Measurements from ENCODE around the gene P2RY8. TPM values are rescaled to one million over a fixed set of nuclear protein-coding genes. Genes with fewer than 3 reads are reported as not detected.
"Not testable (repeated sequence)": the region's sequence is repeated elsewhere in the genome, so short reads cannot be mapped to it uniquely, and the experiment has no call there.

Gene P2RY8
- total RNA-seq, 1 donor from 2014 or later: 19.5 TPM

DNA sequence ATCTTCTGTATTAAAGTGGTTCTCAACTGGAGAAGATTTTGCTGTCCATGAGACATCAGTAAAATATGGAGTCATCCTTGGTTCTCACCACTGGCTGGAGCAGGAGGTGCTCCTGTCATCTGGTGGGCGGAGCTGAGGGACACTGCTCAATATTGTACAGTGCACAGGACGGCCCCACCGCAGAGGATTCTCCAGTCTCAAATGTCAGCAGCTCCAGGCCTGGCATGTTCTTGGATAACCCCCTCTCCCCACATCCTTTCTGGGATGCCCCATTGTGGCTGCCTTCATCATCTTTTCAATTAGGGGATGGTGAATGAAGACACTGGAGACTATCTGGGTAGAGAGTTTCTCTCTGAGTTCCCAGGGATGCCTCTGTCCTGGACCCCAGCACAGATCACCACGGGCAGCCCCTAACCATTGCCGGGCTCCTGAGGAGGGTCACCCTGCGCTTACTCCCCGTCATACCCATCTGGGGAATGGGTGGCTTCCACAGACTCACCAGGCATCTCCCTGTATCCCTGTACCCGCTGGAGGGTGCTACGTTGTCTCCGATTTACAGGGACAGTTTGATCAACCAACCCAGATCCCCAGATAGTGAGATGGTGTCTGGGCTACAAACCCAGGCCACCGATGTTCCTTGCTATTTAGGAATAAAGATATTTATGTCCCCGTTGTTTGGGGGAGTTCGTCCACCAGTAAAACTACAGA lies 21.9 kb upstream of the P2RY8 start:
- H3K36me3 Mint-ChIP-seq (ENCODE audit: low read depth): peaks cover 3% of the 10 kb centered on the region
- peaks cover 4% of the 10 kb centered on the region for H3K9me3 Mint-ChIP-seq
- H3K4me1 Mint-ChIP-seq: peaks cover 23% of the 10 kb centered on the region
- no peak overlapping the region for H3K4me3 Mint-ChIP-seq
- intact Hi-C loops (cut with micrococcal nuclease): no loop called here
- H3K27me3 Mint-ChIP-seq: no peaks in the 10 kb centered on the region
- DNase-seq: peak; percentile 53
- H3K27ac Mint-ChIP-seq: no peak overlapping the region

DNA sequence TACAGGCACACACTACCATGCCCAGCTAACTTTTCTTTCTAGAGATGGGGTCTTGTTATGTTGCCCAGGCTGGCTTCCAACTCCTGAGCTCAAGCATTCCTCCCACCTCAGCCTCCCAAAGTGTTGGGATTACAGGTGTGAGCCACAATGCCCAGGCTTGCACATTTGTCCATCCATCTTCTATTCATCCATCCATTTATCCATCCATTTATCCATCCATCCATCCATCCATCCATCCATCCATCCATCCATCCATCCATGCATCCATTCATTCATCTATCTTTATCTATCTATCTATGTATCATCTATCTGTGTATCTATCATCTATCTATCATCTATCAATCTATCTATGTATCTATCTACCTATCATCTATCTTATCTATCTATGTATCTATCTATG lies 20.5 kb upstream of the P2RY8 start:
- H3K27ac Mint-ChIP-seq; H3K27me3 Mint-ChIP-seq; intact Hi-C loops (cut with micrococcal nuclease); H3K36me3 Mint-ChIP-seq (ENCODE audit: low read depth); DNase-seq; H3K9me3 Mint-ChIP-seq; H3K4me3 Mint-ChIP-seq: not testable (repeated sequence)
- H3K4me1 Mint-ChIP-seq: peaks cover 25% of the 10 kb centered on the region

- Mint-ChIP-seq H3K27me3 (no peaks in the 10 kb centered on the region), H3K4me1 (peaks cover 27% of the 10 kb centered on the region), H3K9me3 (peaks cover 7% of the 10 kb centered on the region), H3K4me3 (no peak overlapping the region), H3K27ac (peak overlapping the region; percentile 59), H3K36me3 (ENCODE audit: low read depth) (peaks cover 11% of the 10 kb centered on the region)
- DNase-seq: peak; percentile 56
- intact Hi-C loops (cut with micrococcal nuclease): no loop called here
Observed at GRCh38 chrX:1555370-1555769, 18.4 kb upstream of the P2RY8 start.

- intact Hi-C loops (cut with micrococcal nuclease): no loop called here
- Mint-ChIP-seq H3K9me3 (peaks cover 7% of the 10 kb centered on the region), H3K27ac (peak overlapping the region; percentile 59), H3K4me3 (peak overlapping the region; percentile 31), H3K36me3 (ENCODE audit: low read depth) (peaks cover 13% of the 10 kb centered on the region), H3K4me1 (peaks cover 29% of the 10 kb centered on the region), H3K27me3 (no peaks in the 10 kb centered on the region)
- DNase-seq: peak; percentile 86
Observed at GRCh38 chrX:1554469-1555210, 17.7 kb upstream of the P2RY8 start.

GRCh38 chrX:1551959-1552546 lies 15.1 kb upstream of the P2RY8 start:
- H3K9me3 Mint-ChIP-seq: peaks cover 13% of the 10 kb centered on the region
- no peak overlapping the region for H3K4me3 Mint-ChIP-seq
- H3K36me3 Mint-ChIP-seq (ENCODE audit: low read depth): peaks cover 17% of the 10 kb centered on the region
- peak overlapping the region; percentile 48 for H3K27ac Mint-ChIP-seq
- peaks cover 31% of the 10 kb centered on the region for H3K4me1 Mint-ChIP-seq
- DNase-seq: no peak
- intact Hi-C loops (cut with micrococcal nuclease): no loop called here
- H3K27me3 Mint-ChIP-seq: no peaks in the 10 kb centered on the region

DNA sequence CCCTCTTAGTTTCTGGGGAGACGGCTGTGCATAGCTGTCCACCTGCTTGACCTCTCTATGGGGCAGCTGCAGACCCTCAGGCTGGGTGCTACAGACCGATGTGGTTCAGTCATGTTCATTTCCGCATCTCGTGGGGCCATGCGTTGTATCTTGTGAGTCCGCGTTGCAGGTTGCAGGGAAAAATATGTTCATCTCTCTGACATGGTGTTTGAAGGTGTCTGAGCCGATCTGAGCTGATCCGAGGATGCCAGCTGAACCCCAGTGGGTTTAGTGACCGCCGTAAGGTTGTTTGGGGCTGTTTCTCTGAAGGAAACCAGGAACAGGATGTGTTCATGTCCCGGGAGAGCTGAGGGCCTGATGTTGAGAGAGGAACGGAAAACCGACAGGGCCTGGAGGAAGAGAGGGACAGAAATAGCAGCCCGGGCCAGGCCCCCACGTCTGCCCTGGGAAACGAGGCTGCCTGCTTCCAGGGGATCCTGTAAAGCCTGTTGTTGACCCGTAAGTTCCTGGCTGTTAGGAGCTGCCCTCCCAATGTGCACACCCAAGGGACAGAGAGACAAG lies 9.8 kb upstream of the P2RY8 start:
- Mint-ChIP-seq H3K9me3 (peaks cover 5% of the 10 kb centered on the region), H3K4me3 (no peak overlapping the region), H3K27ac (no peak overlapping the region), H3K4me1 (peaks cover 8% of the 10 kb centered on the region), H3K36me3 (ENCODE audit: low read depth) (peaks cover 5% of the 10 kb centered on the region), H3K27me3 (no peaks in the 10 kb centered on the region)
- intact Hi-C loops (cut with micrococcal nuclease): no loop called here
- peak; percentile 53 for DNase-seq

DNA sequence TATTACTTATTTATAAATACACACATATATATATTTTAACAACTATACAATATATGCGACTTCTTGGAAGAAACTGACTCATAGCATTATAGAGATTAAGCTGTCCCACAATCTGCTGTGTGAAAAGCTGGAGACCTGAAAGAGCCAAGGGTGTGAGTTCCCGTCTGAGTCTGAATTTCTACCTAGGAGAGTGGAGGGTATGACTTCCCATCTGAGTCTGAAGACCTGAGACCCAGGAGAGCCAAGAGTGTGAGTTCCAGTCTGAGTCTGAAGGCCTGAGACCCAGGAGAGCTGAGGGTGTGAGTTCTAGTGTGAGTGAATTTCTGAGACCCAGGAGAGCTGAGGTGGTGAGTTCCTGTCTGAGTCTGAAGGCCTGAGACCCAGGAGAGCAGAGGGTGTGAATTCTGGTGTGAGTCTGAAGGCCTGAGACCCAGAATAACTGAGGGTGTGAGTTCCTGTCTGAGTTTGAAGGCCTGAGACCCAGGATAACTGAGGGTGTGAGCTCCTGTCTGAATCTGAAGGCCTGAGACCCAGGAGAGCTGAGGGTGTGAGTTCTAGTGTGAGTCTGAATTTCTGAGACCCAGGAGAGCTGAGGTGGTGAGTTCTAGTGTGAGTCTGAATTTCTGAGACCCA lies 8.9 kb upstream of the P2RY8 start:
- peaks cover 4% of the 10 kb centered on the region for H3K4me1 Mint-ChIP-seq
- H3K9me3 Mint-ChIP-seq: peaks cover 5% of the 10 kb centered on the region
- peaks cover 5% of the 10 kb centered on the region for H3K36me3 Mint-ChIP-seq (ENCODE audit: low read depth)
- intact Hi-C loops (cut with micrococcal nuclease): no loop called here
- H3K27ac Mint-ChIP-seq: no peak overlapping the region
- no peaks in the 10 kb centered on the region for H3K27me3 Mint-ChIP-seq
- peak; percentile 47 for DNase-seq
- no peak overlapping the region for H3K4me3 Mint-ChIP-seq

DNA sequence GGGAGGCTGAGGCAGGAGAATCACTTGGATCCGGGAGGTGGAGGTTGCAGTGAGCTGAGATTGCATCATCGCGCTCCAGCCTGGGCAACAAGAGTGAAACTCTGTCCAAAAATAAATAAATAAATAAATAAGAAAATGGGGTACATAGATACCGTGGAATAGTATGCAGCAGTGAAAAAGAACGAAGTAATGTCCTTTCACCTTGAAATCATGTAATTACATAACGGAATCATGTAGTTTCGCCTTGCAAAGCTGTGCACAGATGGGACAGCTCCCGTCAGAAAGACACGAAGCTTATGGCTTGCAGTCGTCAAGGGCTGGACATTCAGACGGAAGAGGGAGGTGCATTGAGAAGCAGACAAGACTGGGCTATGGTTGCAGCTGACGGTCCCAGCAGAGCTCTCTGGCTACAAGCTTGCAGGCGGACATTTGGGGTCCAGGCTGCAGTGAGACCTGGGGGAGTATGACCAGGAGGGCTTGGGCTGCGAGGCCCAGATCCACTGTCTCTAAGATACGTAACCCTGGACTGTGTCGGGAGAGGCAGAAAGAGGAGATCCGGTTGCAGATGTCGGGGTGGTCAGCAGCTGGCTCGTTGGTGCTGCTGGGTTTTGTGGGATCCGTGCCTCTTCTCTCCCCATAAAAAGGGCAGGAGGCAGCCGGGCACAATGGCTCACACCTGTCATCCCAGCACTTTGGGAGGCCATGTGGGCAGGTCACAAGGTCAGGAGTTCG lies 6.2 kb upstream of the P2RY8 start:
- Mint-ChIP-seq H3K9me3 (no peaks in the 10 kb centered on the region), H3K4me3 (no peak overlapping the region), H3K27me3 (no peaks in the 10 kb centered on the region), H3K4me1 (no peaks in the 10 kb centered on the region), H3K27ac (no peak overlapping the region), H3K36me3 (ENCODE audit: low read depth) (no peaks in the 10 kb centered on the region)
- intact Hi-C loops (cut with micrococcal nuclease): no loop called here
- DNase-seq: peak; percentile 45

DNA sequence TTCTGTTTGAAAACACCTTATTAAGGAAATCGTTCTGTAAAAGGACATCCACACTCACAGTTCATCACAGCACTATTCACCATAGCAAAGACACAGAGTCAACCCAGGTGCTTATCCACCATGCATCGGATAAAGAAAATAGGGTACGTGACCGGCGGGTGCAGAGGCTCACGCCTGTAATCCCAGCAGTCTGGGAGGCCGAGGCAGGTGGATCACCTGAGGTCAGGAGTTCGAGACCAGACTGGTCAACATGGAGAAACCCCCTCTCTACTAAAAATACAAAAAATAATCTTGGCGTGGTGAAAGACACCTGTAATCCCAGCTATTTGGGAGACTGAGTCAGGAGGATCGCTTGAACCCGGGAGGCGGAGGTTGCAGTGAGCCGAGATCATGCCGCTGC lies 2.2 kb upstream of the P2RY8 start:
- not testable (repeated sequence) for H3K27ac Mint-ChIP-seq; H3K27me3 Mint-ChIP-seq; H3K4me3 Mint-ChIP-seq; H3K9me3 Mint-ChIP-seq; H3K36me3 Mint-ChIP-seq (ENCODE audit: low read depth)
- intact Hi-C loops (cut with micrococcal nuclease): loop anchor here (5.0 to 10.0 kb wide), 3 partner anchors 144 to 1068 kb away; partner anchors contain the start of gene SLC25A6
- peak; percentile 51 for DNase-seq
- peaks cover 15% of the 10 kb centered on the region for H3K4me1 Mint-ChIP-seq

DNA sequence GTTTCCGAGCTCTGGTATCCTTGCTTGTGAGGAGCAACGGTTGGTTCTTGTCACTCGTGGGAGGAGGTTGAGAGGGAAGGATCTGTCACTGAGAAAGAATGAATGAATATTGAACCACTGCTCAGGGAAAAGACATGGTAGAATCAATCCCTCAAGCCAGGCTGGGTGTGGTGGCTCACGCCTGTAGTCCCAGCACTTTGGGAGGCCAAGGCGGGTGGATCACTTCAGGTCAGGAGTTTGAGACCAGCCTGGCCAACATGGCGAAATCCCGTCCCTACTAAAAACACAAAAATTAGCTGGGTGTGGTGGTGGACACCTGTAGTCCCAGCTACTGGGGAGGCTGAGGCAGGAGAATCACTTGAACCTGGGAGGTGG lies 718 bp upstream of the P2RY8 start:
- Mint-ChIP-seq H3K4me1 (peaks cover 15% of the 10 kb centered on the region), H3K4me3 (peak overlapping the region; percentile 88), H3K27ac (peak overlapping the region; percentile 98)
- H3K9me3 Mint-ChIP-seq; H3K36me3 Mint-ChIP-seq (ENCODE audit: low read depth); H3K27me3 Mint-ChIP-seq; DNase-seq: not testable (repeated sequence)
- intact Hi-C loops (cut with micrococcal nuclease): loop anchor here (1.0 to 10.0 kb wide), 7 partner anchors 44 to 1173 kb away; partner anchors contain the start of gene SLC25A6

GRCh38 chrX:1536712-1537030 lies 314 bp downstream of the P2RY8 start:
- DNase-seq: no peak
- peaks cover 15% of the 10 kb centered on the region for H3K4me1 Mint-ChIP-seq
- H3K9me3 Mint-ChIP-seq: no peaks in the 10 kb centered on the region
- no peaks in the 10 kb centered on the region for H3K27me3 Mint-ChIP-seq
- H3K36me3 Mint-ChIP-seq (ENCODE audit: low read depth): peaks cover 8% of the 10 kb centered on the region
- peak overlapping the region; percentile 98 for H3K27ac Mint-ChIP-seq
- peak overlapping the region; percentile 88 for H3K4me3 Mint-ChIP-seq
- intact Hi-C loops (cut with micrococcal nuclease): loop anchor here (1.0 to 10.0 kb wide), 12 partner anchors 8 to 1174 kb away; partner anchors contain the start of genes AKAP17A and SLC25A6

GRCh38 chrX:1535241-1536041 lies 1.5 kb downstream of the P2RY8 start:
- DNase-seq: peak; percentile 84
- Mint-ChIP-seq H3K4me1 (peaks cover 15% of the 10 kb centered on the region), H3K27me3 (no peaks in the 10 kb centered on the region), H3K9me3 (no peaks in the 10 kb centered on the region), H3K4me3 (peak overlapping the region; percentile 88), H3K36me3 (ENCODE audit: low read depth) (peaks cover 8% of the 10 kb centered on the region), H3K27ac (peak overlapping the region; percentile 98)
- intact Hi-C loops (cut with micrococcal nuclease): loop anchor here (1.0 to 10.0 kb wide), 11 partner anchors 7 to 1175 kb away; partner anchors contain the start of genes AKAP17A and SLC25A6
